SK-N-SH (cell line): ENCODE results near the gene SMG7.

Experiments used
- CTCF ChIP-seq: fragments of 200-600 bp; sonication (generic); IDR thresholded peaks from 2 replicates; pipeline ENCODE4 v1.6.1; 2017; ENCODE audit warnings: antibody characterized with exemption, mild to moderate bottlenecking, moderate library complexity
- GATA2 ChIP-seq: sonication (generic); formaldehyde crosslinking; IDR thresholded peaks from 2 replicates; pipeline ENCODE4 v1.5.0; 2020; ENCODE audit warnings: mild to moderate bottlenecking, missing genetic modification reagents
- IRF3 ChIP-seq: fragments of 150-350 bp; IDR thresholded peaks from 2 replicates; pipeline ENCODE4 v1.6.1; 2016; ENCODE audit warnings: mild to moderate bottlenecking, low read depth, low read length
- MAX ChIP-seq: IDR thresholded peaks from 2 replicates; pipeline ENCODE4 v1.4.0; 2012; ENCODE audit warnings: low read depth
- RAD21 ChIP-seq: IDR thresholded peaks from 2 replicates; pipeline ENCODE4 v1.6.1; 2012; ENCODE audit warnings: mild to moderate bottlenecking, low read length
- RXRA ChIP-seq: IDR thresholded peaks from 2 replicates; pipeline ENCODE4 v1.4.0; 2012; ENCODE audit warnings: low read depth, mild to moderate bottlenecking, borderline replicate concordance
- TAF1 ChIP-seq: IDR thresholded peaks from 2 replicates; pipeline ENCODE4 v1.6.1; 2012; ENCODE audit warnings: low read depth, mild to moderate bottlenecking, low read length, moderate library complexity, borderline replicate concordance
- TCF12 ChIP-seq: IDR thresholded peaks from 2 replicates; pipeline ENCODE4 v1.4.0; 2012
- YY1 ChIP-seq: IDR thresholded peaks from 2 replicates; pipeline ENCODE4 v1.4.0; 2012; ENCODE audit warnings: low read depth, mild to moderate bottlenecking
- ZBTB33 ChIP-seq: IDR thresholded peaks from 2 replicates; pipeline ENCODE4 v1.4.0; 2012; ENCODE audit warnings: low read depth, borderline replicate concordance

- TF ChIP-seq CTCF (peak; percentile 22; the same call in 1 of the 2 replicates), MAX (no peak), YY1 (no peak), IRF3 (no peak), GATA2 (CRISPR knock-in tag) (no peak), TAF1 (no peak), RXRA (no peak), RAD21 (no peak), TCF12 (no peak), ZBTB33 (no peak)
Measured at GRCh38 chr1:183580281-183580682, 108.0 kb downstream of the SMG7 start.
